LNCaP clone FGC (cell line): ENCODE results near the gene MYD88.

Source experiments
- DNase-seq: peaks from one replicate; pipeline ENCODE4 v3.0.0-alpha.2; 2011; ENCODE audit warnings: low read depth
- H3K4me3 ChIP-seq: 2 replicates; pipeline ENCODE4 v1.5.1; 2011; ENCODE audit warnings: mild to moderate bottlenecking, low read depth, low read length, control low read depth
- TF ChIP-seq, protein P1 (sequence below): IDR thresholded peaks from 2 replicates; pipeline ENCODE4 v1.5.1; 2012; ENCODE audit warnings: mild to moderate bottlenecking; ENCODE audit not compliant: control insufficient read depth, insufficient read depth; ENCODE audit errors: extremely low read depth

Gene MYD88

GRCh38 chr3:38108649-38109579 is 29.5 kb upstream of the MYD88 start:
- H3K4me3 ChIP-seq = no peak overlapping the region
- TF ChIP-seq, protein P1, sequence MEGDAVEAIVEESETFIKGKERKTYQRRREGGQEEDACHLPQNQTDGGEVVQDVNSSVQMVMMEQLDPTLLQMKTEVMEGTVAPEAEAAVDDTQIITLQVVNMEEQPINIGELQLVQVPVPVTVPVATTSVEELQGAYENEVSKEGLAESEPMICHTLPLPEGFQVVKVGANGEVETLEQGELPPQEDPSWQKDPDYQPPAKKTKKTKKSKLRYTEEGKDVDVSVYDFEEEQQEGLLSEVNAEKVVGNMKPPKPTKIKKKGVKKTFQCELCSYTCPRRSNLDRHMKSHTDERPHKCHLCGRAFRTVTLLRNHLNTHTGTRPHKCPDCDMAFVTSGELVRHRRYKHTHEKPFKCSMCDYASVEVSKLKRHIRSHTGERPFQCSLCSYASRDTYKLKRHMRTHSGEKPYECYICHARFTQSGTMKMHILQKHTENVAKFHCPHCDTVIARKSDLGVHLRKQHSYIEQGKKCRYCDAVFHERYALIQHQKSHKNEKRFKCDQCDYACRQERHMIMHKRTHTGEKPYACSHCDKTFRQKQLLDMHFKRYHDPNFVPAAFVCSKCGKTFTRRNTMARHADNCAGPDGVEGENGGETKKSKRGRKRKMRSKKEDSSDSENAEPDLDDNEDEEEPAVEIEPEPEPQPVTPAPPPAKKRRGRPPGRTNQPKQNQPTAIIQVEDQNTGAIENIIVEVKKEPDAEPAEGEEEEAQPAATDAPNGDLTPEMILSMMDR = no peak
- DNase-seq = no peak

DNA sequence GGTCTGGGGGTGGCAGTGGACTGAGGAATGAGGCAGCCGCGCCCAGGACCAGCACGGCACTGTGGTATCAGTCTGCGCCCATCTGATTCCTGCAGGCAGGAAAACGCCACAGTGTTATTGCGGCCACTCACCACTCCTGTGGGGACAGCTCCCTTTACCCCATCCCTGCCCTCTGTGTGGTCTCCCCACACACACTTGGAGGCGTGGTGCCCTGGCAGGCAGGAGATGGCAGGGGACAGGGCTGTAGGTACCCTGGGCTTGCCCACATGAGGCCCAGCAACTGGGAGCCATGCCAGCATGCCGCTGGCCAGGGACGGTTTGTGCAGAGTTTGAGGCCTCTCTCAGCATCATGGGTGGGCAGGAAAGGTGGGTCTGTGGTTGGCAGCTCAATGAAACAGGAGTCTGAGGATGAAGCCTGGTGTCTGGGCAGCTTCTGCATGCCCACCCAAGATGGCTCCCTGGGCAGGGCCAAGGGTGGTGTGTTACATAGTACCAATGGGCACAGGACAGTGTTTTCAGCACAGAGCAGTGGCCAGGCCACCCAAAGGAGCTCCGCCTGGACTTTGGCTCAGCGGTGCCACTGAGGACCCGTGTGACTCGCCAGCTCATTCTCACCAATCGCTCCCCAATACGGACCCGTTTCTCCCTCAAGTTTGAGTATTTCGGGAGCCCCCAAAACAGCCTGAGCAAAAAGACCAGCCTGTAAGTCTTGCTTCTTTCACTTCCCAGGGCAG is 28.7 kb upstream of the MYD88 start:
- TF ChIP-seq, protein P1 = no peak
- H3K4me3 ChIP-seq = no peak overlapping the region
- no peak for DNase-seq

DNA sequence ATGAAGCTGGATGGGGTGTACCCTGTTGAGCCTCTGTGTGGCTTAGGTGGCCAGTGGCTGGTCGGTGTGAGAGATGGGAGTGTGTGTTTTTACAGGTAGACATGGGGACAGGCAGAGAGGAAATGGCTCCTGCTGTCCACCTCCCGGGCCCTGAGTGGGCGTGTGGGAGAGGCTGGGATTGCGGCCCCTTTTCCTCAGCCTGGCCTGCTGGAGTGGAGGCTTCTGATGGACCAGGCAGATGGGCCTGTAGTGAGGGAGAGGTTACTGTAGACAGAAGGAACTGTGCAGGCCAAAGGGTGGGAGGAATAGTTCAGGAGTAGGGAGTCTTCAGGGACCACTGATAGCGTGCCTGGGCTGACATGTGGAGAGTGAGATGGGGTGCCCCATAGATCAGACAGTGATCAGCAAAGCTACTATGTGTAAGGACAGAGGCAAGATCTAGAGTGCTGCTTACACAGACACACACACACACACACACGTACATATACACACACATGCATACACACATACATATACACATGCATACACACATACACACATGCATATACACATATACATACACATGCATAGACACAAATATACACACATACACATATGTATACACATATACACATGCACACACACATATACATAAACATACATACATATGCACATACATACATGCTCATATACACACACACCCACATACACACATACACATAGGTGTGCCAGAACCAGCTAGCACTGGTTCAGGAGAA is 28.0 kb upstream of the MYD88 start:
- TF ChIP-seq, protein P1 = no peak
- no peak for DNase-seq
- H3K4me3 ChIP-seq = no peak overlapping the region

GRCh38 chr3:38111201-38111600 is 27.3 kb upstream of the MYD88 start:
- no peak for DNase-seq
- no peak overlapping the region for H3K4me3 ChIP-seq
- TF ChIP-seq, protein P1 = no peak

- H3K4me3 ChIP-seq = no peak overlapping the region
- TF ChIP-seq, protein P1 = no peak
- DNase-seq = no peak
Measured at GRCh38 chr3:38111696-38112377, 26.6 kb upstream of the MYD88 start.

- no peak overlapping the region for H3K4me3 ChIP-seq
- TF ChIP-seq, protein P1 = no peak
- no peak for DNase-seq
Measured at GRCh38 chr3:38112378-38112761, 26.1 kb upstream of the MYD88 start.
